OCI-M2 (cell line): ENCODE measurements around the gene DNAJB14.
A peak's percentile ranks its signal among the peaks of the same experiment; 100 is the strongest.
"Not testable (repeated sequence)": the region's sequence is repeated elsewhere in the genome, so short reads cannot be mapped to it uniquely, and the experiment has no call there.

Source experiments
- DNase-seq: peaks from one replicate; lab custom pipeline; 2025; ENCODE audit not compliant: unreplicated experiment; lab: John Stamatoyannopoulos, UW

Gene DNAJB14

DNA sequence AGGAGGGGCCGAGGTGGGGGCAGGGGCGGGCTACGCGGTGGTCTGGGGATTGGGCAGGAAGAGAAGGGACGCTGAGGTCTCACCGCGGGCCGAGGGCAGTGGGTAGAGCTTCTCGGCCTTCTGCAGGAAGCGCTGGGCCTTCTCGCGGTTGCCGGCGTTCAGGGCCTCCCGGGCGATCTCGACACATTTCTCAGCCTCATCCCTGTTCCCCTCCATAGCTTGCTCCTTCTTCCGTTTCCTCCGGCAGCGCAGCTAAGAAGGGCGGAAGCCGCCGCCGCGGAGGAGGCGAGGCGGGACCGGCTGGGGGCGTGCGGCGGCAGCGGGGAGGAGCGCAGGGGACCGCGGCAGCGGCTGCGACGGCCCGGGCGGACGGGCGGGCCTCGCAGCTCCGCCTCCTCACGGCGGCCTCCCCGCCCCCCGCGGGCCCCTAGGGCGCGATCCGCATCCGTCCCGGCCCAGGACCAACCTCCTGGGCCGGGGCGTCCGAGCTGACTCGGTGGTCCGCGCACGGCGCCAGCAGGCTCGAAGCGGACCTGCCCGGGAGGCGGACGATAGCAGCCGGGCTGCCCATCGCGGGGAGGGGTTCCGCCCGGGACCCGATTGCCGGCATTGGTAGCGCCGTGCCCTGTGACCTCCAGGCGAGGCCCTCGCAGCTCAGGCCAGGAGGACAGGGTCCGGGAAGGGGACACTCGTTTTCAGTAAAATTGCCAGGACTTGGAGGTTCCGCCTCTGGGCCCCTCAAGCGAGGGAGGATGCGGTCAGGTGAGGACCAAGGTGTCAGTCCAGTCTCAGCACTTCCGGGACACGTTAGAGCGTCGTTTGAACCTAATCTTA lies at the start of gene DNAJB14:
TSS of gene DNAJB14 (minus strand) at position 263 of the 834 bp plus-strand sequence. CDS start at position 216, 47 bp downstream.
- DNase-seq, result no peak

- no peak for DNase-seq
Observed at GRCh38 chr4:99991741-99992140, 45.3 kb upstream of the DNAJB14 start.

GRCh38 chr4:99987681-99988080 lies 41.3 kb upstream of the DNAJB14 start:
- DNase-seq, result no peak

- DNase-seq, result no peak
Observed at GRCh38 chr4:99986792-99987191, 40.4 kb upstream of the DNAJB14 start.

DNA sequence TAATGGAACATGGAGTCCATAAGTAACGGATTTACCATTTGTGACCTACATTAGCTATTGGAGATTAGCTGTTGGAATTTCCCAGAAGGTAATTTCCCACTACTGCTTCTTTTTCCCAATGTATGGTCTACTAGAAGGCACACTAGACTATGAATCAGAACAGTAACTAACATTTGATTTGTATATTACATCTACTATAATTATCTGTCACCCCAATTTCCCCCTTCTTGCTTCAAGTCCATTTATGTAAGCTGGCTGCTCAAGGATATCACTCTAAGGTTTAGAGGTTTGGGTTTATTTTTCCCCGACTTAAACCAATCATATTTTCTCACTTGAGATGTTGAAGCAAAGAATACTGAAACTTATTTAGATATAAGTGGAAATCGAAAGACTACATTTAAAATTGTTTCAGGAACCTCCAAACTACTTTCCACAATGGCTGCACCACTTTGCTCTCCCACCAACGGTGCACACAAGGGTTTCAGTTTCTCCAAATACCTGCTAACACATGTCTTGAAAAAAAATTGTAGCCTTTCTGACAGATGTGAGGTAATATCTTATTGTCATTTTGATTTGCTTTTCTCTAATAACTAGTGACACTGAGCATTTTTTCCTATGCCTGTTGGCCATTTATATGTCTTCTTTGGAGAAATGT lies 37.0 kb upstream of the DNAJB14 start:
- no peak for DNase-seq

DNA sequence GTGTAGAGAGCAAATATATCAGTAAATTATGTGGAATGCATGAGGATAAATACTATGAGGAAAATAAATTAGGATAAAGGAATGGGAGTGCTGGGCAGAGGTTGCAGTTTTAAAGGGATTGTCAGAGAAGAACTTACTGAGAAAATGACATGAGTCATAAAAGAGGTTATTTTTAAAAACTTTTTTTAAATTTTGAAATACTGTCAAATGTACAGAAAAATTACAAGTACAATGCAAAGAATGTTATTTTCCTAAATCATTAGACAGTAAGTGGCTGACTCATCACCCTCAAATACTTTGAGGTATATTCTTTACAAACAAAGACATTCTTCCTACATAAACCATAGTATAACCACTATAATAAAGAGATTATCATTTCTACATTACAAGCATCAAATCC lies 33.5 kb upstream of the DNAJB14 start:
- no peak for DNase-seq

DNA sequence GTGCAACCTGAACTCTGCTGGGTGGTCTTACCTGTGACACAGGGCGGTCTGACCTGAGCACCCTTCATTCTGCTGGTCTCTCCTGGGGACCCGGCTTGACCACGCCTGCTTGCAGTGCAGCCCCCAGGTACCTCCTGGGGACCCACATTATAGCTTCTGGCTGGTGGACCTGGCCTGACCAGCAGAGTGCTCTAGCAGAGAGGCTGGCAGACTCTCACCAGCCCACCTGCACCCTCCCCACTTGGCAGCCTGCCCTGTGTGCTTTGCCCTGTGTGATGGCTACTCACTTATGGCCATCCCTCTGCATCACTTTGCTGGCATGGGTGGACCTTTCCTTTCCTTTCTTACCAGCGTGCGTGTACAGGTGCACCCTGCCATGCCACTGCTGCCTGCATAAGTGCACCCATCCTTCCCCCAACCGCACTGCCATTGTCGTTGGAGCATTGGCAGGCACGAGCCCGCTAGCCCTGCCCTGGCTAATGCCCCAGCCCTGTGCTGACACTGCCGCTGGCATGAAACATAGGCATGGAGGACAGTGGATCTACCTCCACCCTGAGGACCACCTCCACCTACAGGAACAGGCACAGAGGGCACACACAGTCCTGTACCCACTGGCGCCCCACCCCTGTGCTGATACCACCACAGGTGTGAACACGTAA lies 25.2 kb upstream of the DNAJB14 start:
- DNase-seq, result no peak

GRCh38 chr4:99968330-99968729 lies 21.9 kb upstream of the DNAJB14 start:
- no peak for DNase-seq

DNA sequence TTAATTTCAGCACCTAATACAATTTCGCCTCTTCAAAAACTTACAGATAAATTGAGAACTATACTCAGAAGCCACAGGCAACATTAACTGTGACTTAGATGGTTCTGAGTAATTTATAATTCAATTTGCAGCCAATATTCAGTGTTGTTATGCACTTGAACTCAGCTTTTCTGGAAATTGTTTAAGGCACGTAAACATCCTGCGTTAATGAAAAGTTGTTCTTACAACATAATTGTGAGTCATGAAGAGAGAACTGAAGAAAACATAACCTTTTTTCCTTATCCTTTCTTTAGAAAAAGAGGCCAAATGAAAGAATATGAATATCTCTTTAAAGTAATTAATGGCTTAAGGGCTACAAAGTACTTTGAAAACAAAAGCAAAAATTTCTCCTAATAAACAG lies 20.3 kb upstream of the DNAJB14 start:
- DNase-seq, result no peak

- no peak for DNase-seq
Observed at GRCh38 chr4:99965674-99966350, 19.4 kb upstream of the DNAJB14 start.

DNA sequence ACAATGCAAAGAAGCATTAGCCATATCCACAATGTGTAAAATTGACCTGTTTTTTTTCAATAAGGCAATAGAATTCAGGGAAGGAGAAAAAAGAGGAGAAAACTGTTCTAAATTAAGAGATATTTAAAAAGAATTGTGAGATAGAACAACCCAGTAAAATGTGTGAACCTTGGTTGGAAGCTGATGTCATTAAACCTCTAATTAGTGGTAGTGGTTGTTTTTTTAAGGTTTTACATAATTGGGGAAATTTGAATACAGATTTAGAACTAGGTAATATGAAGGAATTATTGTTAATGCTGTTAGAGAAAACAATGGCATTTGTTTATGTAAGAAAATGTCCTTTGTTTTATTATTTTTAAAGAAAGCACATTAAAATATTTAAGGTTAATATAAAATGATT lies 18.8 kb upstream of the DNAJB14 start:
- DNase-seq, result no peak

GRCh38 chr4:99961711-99962110 lies 15.3 kb upstream of the DNAJB14 start:
- no peak for DNase-seq

- no peak for DNase-seq
Observed at GRCh38 chr4:99960648-99961047, 14.2 kb upstream of the DNAJB14 start.

DNA sequence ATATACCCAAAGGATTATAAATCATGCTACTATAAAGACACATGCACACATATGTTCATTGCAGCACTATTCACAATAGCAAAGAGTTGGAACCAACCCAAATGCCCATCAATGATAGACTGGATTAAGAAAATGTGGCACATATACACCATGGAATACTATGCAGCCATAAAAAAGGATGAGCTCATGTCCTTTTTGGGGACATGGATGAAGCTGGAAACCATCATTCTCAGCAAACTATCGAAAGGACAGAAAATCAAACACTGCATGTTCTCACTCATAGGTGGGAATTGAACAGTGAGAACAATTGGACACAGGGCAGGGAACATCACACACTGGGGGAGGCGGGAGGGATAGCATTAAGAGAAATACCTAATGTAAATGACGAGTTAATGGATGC lies 11.8 kb upstream of the DNAJB14 start:
- DNase-seq, result not testable (repeated sequence)

- DNase-seq, result no peak
Observed at GRCh38 chr4:99950913-99951254, 4.5 kb upstream of the DNAJB14 start.

- peak; percentile 79 for DNase-seq
Observed at GRCh38 chr4:99949999-99950912, 3.8 kb upstream of the DNAJB14 start, which contains the start of gene H2AZ1. TSS of gene H2AZ1 (minus strand) at chr4:99950275. CDS start at chr4:99950170, 105 bp downstream.

- DNase-seq, result peak; percentile 74
Observed at GRCh38 chr4:99949034-99949998, 2.9 kb upstream of the DNAJB14 start.

DNA sequence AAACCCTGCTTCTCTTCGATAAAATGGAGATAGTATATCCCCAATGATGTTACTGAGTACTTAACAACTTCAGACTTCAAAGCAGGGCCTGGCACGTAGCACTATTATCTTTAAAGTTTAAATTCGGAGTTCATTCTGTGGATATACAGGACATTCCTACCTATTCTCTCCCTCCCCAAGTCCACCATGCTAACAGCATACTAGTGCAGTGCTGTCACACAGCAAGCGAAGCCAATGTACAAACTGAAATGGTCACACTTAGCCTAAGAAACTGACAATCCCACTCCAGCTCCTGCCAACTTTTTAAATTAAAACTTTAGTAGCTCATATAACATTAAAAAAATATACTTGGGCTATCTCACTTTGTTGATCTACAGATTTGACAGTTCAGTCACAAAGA lies 1.2 kb upstream of the DNAJB14 start:
- DNase-seq, result no peak

DNA sequence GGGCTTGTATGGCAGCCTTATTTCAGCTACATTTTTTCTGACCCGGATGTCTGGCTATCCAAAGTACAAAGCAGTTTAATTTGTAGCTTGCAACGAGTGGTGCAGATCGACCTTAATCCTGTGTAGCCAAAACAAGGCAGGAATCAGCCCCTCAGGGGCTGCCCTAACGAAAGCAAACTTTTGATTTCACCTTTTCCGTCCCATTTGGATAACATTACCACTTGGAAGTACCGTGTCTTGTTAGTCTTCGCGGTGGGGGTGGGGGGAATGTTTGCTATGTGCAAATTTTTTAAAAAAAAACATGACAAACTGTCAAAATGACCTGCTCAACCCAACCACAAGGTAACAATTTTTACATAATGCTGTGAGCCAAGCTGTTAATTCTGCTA lies 766 bp upstream of the DNAJB14 start:
- DNase-seq, result no peak
